Stimulated activated naive CD4-positive, alpha-beta T cell (primary cell): ENCODE measurements around the gene TIMM13.
"Not testable (repeated sequence)": the region's sequence is repeated elsewhere in the genome, so short reads cannot be mapped to it uniquely, and the experiment has no call there.

ENCODE experiments used
- DNase-seq, 6 experiments: peaks; one replicate each; lab custom pipeline; 2025; lab: John Stamatoyannopoulos, UW

TIMM13 gene

DNA sequence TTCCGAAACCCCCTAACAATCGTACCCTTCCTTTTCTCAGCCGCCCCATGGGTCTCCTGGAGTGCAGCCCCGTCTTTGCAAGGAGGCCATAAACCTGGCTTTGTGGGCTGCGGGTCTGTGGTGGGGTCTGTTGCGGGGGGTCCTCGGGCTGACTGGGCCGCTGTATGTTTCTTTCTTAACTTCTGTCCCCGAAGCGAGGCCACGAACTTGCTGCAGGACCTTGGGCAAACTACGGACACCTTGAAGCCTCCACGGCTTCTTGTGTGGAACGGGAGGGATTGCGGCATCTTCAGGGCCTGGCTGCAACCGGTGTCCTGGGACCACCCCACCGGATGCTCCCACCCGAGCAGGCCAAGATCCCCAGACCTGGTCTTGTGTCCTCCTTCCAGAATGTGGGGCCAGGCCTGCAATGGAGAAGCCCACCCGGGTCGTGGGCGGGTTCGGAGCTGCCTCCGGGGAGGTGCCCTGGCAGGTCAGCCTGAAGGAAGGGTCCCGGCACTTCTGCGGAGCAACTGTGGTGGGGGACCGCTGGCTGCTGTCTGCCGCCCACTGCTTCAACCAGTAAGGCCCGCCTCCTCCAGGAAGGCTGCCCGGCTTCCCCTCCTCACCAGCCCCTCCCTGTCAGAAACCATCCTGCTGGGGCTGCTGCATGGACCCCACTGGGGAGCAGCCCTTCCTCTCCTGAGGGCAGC, 12.0 kb downstream of the TIMM13 start:
- no peak for DNase-seq

DNA sequence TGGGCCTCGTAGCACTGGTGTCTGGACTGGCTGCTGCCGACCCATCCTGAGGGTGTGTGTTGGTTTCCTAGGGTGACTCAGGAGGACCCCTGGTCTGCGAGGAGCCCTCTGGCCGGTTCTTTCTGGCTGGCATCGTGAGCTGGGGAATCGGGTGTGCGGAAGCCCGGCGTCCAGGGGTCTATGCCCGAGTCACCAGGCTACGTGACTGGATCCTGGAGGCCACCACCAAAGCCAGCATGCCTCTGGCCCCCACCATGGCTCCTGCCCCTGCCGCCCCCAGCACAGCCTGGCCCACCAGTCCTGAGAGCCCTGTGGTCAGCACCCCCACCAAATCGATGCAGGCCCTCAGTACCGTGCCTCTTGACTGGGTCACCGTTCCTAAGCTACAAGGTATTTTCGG, 13.8 kb downstream of the TIMM13 start:
- no peak for DNase-seq

- DNase-seq: no peak
Observed at GRCh38 chr19:2413159-2413558, 14.2 kb downstream of the TIMM13 start.

DNA sequence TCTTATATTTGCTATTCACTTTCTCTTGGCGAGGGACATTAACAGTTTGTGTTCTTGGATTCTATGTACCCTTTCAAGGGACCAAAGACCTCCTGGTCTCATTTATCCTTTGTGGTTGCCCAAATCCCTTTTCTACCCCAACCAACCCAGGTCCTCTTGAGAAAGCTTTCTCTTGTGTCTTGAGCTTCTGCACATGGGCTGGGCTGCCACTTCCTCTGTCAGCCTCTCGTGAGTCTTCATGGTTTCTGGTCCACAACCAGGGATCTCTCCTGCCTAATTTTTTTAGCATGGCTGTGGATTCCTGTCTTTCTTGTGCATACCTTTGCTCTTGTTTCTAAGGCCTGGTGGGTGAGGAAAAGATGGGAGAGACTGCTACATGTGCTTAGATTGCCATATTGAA, 14.9 kb downstream of the TIMM13 start:
- no peak for DNase-seq

DNA sequence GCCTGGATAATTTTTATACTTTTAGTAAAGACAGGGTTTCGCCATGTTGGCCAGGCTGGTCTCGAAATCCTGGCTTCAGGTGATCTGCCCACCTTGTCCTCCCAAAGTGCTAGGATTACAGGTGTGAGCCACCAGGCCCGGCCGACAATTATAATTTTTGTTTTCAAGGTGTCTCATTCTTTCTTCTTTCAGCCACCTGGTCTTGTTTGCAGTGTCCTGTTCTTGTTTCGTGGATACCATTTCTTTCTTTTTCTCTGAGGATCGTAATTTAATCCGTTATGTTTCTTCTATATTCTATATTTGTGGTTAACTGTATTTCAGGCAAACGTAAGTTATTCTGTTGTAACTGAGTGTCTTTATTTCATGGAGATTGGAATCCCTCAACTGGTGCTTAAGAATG, 15.7 kb downstream of the TIMM13 start:
- no peak for DNase-seq

DNA sequence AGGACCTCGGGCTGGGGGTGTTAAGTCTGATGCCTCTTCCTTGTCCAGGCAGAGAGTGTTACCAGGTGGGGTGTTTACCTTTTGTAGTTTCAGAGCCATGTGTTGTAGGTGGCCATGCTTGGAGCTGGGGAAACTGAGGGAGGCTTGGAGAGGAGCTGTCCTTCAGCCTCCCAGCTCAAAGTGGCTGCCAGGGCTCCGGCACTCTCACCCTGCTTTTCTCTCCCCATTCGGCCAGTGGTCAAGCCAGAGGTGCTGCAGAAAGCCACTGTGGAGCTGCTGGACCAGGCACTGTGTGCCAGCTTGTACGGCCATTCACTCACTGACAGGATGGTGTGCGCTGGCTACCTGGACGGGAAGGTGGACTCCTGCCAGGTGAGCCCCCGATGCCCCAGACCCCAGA, 17.4 kb downstream of the TIMM13 start:
- DNase-seq: no peak

DNA sequence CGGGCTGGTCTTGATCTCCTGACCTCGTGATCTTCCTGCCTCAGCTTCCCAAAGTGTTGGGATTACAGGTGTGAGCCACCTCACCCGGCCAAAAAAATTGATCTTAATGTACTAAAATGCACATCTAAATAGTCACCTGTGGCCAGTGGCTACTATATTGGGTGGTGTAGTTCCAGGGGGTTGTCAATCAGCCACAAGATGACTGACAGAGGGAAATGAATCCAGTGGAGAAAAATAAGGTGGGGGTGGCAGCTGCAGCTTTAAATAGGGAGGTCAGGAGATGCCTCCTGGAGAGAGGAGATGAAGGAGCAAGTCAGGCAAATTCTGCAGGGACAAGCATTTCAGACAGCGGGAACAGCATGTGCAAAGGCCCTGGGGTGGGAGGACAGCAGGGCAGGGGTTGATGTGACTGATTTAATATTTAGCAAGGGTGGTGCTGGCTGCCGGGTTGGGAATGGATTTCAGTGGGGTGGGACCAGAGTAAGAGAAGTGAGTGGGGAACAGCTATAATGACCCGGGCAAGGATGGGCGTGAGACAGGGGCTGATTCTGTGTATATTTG, 18.0 kb downstream of the TIMM13 start:
- DNase-seq: no peak

- no peak for DNase-seq
Observed at GRCh38 chr19:2408247-2408646, 19.1 kb downstream of the TIMM13 start.

GRCh38 chr19:2399582-2399981, 27.8 kb downstream of the TIMM13 start:
- no peak for DNase-seq

- no peak for DNase-seq
Observed at GRCh38 chr19:2398735-2399305, 28.6 kb downstream of the TIMM13 start.

GRCh38 chr19:2397173-2397572, 30.2 kb downstream of the TIMM13 start:
- DNase-seq: not testable (repeated sequence)

DNA sequence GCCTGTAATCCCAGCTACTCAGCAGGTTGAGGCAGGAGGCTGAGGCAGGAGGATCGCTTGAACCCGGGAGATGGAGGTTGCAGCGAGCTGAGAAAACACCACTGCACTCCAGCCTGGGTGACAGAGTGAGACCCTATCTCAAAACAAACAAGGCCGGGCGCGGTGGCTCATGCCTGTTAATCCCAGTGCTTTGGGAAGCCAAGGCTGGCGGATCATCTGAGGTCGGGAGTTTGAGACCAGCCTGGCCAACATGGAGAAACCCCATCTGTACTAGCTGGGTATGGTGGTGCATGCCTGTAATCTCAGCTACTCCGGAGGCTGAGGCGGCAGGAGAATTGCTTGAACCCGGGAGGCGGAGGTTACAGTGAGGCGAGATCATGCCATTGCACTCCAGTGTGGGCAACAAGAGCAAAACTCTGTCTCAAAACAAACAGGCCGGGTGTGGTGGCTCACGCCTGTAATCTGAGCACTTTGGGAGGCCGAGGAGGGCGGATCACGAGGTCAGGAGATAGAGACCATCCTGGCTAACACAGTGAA, 32.0 kb downstream of the TIMM13 start:
- not testable (repeated sequence) for DNase-seq

GRCh38 chr19:2394442-2395292, 32.7 kb downstream of the TIMM13 start:
- peak in 1 of 6 experiments; percentile 18 for DNase-seq

DNA sequence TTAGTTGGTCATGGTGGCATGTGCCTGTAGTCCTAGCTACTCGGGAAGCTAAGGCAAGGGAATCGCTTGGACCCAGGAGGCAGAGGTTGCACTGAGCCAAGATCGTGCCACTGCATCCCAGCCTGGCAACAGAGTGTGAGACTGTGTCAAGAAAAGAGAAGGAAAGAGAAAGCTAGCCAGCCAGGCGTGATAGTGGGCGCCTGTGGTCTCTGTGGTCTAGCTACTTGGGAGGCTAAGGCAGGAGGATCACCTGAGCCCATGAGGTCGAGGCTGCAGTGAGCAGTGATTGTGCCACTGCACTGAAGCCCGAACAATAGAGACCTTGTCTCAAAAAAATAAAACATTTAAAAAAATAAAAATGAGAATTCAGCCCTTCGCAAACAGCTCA, 33.3 kb downstream of the TIMM13 start:
- no peak for DNase-seq

DNA sequence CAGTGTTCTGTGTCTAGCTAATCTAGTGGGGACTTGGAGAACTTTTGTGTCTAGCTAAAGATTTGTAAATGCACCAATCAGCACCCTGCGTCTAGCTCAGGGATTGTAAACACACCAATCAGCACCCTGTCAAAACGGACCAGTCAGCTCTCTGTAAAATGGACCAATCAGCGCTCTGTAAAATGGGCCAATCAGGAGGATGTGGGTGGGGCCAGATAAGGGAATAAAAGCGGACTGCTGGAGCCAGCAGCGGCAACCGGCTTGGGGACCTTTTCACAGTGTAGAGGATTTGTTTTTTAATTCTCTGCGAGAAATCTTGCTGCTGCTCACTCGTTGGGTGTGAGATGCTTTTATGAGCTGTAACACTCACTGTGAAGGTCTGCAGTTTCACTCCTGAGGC, 34.5 kb downstream of the TIMM13 start:
- not testable (repeated sequence) for DNase-seq

DNA sequence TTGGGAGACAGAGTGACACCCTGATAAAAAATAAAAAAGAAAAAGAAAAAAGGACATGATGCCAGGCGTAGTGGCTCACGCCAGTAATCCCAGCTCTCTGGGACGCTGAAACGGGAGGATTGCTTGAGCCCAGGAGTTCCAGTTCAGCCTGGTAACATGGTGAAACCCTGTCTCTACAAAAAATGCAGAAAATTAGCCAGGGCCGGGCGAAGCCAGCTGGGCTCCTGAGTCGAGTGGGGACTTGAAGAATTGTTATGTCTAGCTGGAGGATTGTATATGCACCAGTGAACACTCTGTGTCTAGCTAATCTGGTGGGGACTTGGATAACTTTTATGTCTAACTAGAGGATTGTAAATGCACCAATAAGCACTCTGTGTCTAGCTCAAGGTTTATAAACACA, 35.0 kb downstream of the TIMM13 start:
- no peak for DNase-seq

DNA sequence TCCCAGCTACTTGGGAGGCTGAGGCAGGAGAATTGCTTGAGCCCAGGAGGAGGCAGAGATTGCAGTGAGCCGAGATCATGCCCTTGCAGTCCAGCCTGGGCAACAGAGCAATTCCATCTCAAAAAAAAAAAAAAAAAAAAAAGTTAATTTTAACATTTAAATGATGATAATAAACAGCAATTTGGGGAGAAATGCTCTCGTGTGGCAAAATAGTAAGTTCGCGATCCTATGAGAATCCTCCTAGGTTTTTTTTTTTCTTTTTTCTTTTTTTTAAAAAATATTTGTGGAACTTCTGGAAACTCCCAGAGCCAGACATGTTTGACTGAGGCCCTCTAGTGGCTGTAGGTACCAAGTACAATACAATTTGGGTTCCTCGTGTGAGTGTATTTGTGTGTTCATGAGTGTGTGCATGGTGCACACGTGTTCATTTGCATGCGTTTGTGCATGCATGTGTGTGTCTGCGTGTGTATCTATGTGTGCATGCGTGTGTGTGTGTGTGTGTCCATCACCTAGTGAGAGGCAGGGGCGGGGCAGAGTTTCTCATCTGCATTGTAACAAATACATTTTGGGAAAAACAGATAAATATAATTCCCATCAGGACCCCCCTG, 36.2 kb downstream of the TIMM13 start:
- DNase-seq: peak in 4 of 6 experiments; percentile 19 to 57 (median 38)

GRCh38 chr19:2389594-2389993, 37.8 kb downstream of the TIMM13 start:
- no peak for DNase-seq

- DNase-seq: no peak
Observed at GRCh38 chr19:2387367-2388288, 39.8 kb downstream of the TIMM13 start.

DNA sequence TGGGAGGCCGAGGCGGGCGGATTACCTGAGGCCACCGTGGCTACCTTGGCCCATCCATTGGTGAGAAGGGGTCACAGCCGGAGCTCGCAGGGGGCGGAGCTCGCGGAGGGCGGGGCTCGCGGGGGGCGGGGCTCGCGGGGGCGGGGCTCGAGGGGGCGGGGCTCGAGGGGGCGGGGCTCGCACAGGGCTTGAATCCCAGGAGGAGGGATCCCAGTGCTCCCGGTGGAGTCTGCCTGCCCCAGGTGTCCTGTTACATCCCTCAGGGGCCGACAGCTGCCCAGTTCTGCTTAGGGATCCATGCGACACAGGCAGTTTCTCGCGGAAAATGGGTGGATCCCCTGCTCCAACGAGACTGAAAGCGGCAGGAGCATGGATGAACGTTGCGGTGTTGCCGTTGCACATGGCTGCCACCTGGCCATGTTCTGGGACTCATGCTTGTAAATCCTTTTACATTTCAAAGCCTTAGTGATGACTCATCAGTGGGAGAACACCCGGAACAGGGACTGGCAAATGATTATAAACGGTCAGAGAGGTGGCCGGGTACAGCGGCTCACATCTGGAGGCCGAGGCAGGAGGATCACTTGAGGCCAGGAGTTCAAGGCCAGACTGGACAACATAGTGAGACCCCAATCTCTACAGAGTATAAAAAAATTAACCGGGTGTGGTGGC, 42.2 kb downstream of the TIMM13 start:
- DNase-seq: peak in 2 of 6 experiments; percentile 6 to 30
